GM12864 (cell line): ENCODE measurements around the gene GCAT.

Source experiments
- DNase-seq: peaks from one replicate; pipeline ENCODE4 v3.0.0-alpha.2; 2011; ENCODE audit warnings: low read depth
- H3K4me3 ChIP-seq: 2 replicates; pipeline ENCODE4 v1.5.1; 2011; ENCODE audit warnings: mild to moderate bottlenecking, low read depth, low read length, control low read depth
- TF ChIP-seq, protein P1 (sequence below): IDR thresholded peaks from 2 replicates; pipeline ENCODE4 v1.5.1; 2011; ENCODE audit warnings: low read depth, mild to moderate bottlenecking, moderate library complexity, low read length, control low read depth, inconsistent platforms; ENCODE audit errors: missing control alignments

Gene GCAT

DNA sequence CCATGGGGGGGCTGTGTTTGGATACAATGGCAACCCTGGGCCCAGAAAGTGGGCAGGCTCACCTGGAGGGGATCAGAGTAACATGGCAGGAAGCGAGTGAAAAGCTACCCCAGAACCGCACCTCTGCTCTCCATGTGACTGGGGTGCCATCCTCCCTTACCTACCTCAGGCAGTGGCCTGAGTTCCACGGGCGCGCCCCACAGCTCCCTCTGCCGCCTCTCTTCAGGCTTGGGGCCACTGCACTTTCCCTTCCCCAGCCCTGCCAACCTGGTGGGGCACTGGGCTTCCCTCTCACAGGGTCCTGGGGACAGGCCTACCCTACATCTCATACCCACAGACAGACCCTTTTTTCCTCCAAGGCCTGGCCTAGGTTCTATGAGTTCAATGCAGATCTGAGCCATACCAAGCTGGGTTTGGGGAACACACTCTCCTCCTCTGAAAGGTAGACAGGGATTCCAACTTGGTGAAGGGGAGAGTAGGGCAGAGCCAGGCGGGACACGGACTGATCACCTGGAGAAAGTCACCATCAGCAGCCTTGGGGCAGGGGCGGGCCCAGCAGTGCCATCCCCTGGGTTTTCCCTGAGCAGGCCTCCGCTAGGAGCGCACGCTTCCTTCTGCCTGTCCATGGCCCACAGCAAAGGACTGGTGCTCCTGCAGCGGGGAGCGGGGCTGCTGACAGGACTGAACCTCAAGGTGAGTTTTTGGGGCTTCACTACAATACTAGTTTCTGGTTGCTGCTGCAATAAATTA is 22.5 kb downstream of the GCAT start:
- no peak for DNase-seq
- no peak overlapping the region for H3K4me3 ChIP-seq
- TF ChIP-seq, protein P1, sequence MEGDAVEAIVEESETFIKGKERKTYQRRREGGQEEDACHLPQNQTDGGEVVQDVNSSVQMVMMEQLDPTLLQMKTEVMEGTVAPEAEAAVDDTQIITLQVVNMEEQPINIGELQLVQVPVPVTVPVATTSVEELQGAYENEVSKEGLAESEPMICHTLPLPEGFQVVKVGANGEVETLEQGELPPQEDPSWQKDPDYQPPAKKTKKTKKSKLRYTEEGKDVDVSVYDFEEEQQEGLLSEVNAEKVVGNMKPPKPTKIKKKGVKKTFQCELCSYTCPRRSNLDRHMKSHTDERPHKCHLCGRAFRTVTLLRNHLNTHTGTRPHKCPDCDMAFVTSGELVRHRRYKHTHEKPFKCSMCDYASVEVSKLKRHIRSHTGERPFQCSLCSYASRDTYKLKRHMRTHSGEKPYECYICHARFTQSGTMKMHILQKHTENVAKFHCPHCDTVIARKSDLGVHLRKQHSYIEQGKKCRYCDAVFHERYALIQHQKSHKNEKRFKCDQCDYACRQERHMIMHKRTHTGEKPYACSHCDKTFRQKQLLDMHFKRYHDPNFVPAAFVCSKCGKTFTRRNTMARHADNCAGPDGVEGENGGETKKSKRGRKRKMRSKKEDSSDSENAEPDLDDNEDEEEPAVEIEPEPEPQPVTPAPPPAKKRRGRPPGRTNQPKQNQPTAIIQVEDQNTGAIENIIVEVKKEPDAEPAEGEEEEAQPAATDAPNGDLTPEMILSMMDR = no peak

- no peak for DNase-seq
- H3K4me3 ChIP-seq = no peak overlapping the region
- TF ChIP-seq, protein P1 = no peak
Observed at GRCh38 chr22:37831472-37831871, 23.7 kb downstream of the GCAT start.

DNA sequence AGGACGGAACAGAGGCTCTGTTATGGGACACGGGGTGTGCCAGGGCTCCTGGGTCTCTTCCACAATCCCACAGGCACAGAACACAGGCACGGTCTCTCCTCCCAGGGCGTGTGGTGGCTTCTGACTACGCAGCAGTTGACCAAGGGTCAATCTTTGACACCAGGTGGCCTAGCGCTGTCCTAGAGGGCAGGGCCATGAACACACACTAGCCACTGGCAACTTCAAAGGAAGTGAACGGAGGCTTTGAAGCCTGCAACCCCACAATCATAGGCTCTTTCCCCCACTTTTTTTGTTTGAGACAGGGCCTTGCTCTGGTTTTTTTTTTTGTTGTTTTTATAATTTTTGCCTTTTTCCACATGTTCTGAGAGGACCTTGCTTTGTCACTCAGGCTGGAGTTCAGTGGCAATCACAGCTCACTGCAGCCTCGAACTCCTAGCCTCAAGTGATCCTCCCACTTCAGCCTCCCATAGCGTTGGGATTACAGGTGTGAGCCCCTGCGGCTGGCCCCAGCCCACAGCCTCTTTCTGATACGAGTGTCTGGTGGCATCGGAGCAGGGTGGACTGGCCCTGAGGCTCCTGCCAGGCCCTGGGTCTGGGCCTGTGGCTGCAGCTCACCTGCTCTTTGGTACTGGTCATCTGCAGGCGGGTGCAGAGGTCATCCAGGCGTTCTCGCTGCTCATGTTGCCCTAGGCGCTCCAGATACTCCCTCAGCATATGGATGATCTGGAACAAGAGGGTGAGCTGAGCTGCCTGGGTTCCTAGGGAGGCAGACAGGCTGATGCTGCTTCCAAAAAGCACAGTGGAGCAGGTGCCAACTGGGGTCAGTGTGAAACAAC is 24.5 kb downstream of the GCAT start:
- TF ChIP-seq, protein P1 = no peak
- H3K4me3 ChIP-seq = no peak overlapping the region
- no peak for DNase-seq

DNA sequence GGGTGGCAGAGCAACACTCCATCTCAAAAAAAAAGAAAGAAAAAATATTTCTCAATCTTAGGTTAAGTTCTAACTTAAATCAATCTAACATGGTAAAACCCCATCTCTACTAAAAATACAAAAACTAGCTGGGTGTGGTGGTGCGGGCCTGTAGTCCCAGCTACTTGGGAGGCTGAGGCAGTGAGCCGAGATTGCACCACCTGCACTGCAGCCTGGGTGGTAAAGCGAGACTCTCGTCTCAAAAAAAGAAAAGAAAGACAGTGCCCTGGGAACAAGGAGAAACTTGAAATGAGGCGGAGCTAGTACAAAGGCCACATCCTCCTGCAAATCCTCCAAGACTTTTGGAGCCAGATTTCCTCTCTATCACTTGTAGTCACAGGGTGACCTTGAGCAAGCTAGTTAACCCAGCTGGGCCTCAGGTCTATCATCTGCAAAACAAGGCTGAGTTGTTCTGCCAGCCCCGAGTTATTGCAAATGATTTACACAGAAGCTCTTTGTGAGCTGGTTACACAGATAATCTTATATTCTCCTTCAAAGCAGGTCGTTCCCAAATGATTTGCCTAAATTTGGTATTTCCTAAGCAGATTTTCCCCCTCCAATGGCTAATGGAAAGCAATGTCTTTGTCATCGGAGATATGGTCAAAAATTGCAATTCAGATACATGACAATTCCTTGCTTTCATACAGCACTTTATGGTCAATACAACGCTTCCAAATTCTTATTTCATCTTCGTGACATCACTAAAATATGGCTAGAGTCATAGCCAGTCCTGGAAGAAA is 34.5 kb downstream of the GCAT start:
- no peak overlapping the region for H3K4me3 ChIP-seq
- DNase-seq = no peak
- TF ChIP-seq, protein P1 = no peak

GRCh38 chr22:37843741-37844089 is 36.0 kb downstream of the GCAT start:
- H3K4me3 ChIP-seq = peak overlapping the region; percentile 77
- TF ChIP-seq, protein P1 = no peak
- no peak for DNase-seq

DNA sequence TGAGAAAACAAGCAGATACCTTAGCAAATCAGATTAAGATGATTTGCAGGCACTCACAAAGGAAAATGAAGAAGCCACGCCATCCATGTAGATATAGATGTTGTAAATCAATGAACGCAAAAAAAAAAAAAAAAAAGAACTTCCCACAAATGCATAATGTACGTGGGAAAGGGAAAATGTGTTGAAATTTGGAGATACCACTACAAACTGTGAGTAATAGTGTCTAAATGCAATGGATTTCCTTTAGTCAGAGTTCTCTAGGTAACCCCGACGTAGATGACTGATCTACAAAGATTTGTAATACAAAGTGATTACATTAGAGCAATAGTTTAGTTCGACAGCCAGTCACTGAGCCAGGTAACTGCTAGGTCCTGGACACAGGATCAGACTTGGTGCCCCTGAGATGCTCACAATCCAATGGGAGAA is 37.2 kb downstream of the GCAT start:
- TF ChIP-seq, protein P1 = no peak
- DNase-seq = no peak
- H3K4me3 ChIP-seq = peak overlapping the region; percentile 77
